Calu3 (cell line): Measurements from ENCODE around the gene DCAF12. TPM values are rescaled to one million over a fixed set of nuclear protein-coding genes. Genes with fewer than 3 reads are reported as not detected.

Experiments used
- BruUV-seq: library from RNA; stranded (reverse); fragments of 400-500 nt; replicated peaks from 2 replicates; lab custom pipeline; 2021; lab: Mats Ljungman, UMichigan
- CTCF ChIA-PET: fragments of 300-600 bp; sonication (Branson Sonifier 250); formaldehyde crosslinking; loops from one replicate; lab custom pipeline; 2022; ENCODE audit warnings: antibody characterized with exemption; lab: Charles Lee
- DNase-seq: peaks from one replicate; pipeline ENCODE4 v3.0.0; 2022
- H3K27ac Mint-ChIP-seq: one replicate; pipeline ENCODE4 v1.8.0; 2022; ENCODE audit warnings: mixed read lengths; ENCODE audit not compliant: unreplicated experiment
- H3K27me3 Mint-ChIP-seq: one replicate; pipeline ENCODE4 v1.8.0; 2022; ENCODE audit warnings: mixed read lengths; ENCODE audit not compliant: unreplicated experiment
- H3K36me3 Mint-ChIP-seq: one replicate; pipeline ENCODE4 v1.8.0; 2022; ENCODE audit warnings: mild to moderate bottlenecking, moderate library complexity, mixed read lengths; ENCODE audit not compliant: insufficient read depth, unreplicated experiment
- H3K4me1 Mint-ChIP-seq: one replicate; pipeline ENCODE4 v1.8.0; 2022; ENCODE audit warnings: mild to moderate bottlenecking, low read depth, mixed read lengths; ENCODE audit not compliant: unreplicated experiment
- H3K4me3 Mint-ChIP-seq: one replicate; pipeline ENCODE4 v1.8.0; 2022; ENCODE audit warnings: mild to moderate bottlenecking, low read depth, moderate library complexity, mixed read lengths; ENCODE audit not compliant: unreplicated experiment
- H3K9me3 Mint-ChIP-seq: one replicate; pipeline ENCODE4 v1.8.0; 2022; ENCODE audit warnings: low read depth, mixed read lengths; ENCODE audit not compliant: unreplicated experiment
- CTCF ChIP-seq: fragments of 200-600 bp; IDR thresholded peaks from one replicate; pipeline ENCODE4 v1.8.0; 2022; ENCODE audit warnings: antibody characterized with exemption; ENCODE audit not compliant: unreplicated experiment
- intact Hi-C: fragments of 100-400 bp; cut with micrococcal nuclease; formaldehyde crosslinking; loops from one replicate; pipeline ENCODE4 v1.10.0; 2022; ENCODE audit not compliant: unreplicated experiment
- total RNA-seq: library from RNA; stranded (reverse); gene quantifications from 2 replicates; pipeline ENCODE4 v1.2.3, GENCODE V29; 2022

Gene DCAF12
- total RNA-seq, 1 experiment from 2014 or later = 20.8 TPM

GRCh38 chr9:34102796-34103195, 23.7 kb downstream of the DCAF12 start:
- DNase-seq = no peak
- BruUV-seq = no TSS peak
- H3K27ac Mint-ChIP-seq = no peak overlapping the region
- no peak for TF ChIP-seq CTCF
- H3K4me1 Mint-ChIP-seq = no peaks in the 10 kb centered on the region
- H3K4me3 Mint-ChIP-seq = no peak overlapping the region
- H3K9me3 Mint-ChIP-seq = no peaks in the 10 kb centered on the region
- peaks cover 13% of the 10 kb centered on the region for H3K36me3 Mint-ChIP-seq
- intact Hi-C loops = no loop called here
- CTCF ChIA-PET = interaction anchor here (0.5 kb wide), 1 partner anchor 325 kb away, joined by 3 read pairs; no protein-coding TSS in a partner anchor
- no peaks in the 10 kb centered on the region for H3K27me3 Mint-ChIP-seq

DNA sequence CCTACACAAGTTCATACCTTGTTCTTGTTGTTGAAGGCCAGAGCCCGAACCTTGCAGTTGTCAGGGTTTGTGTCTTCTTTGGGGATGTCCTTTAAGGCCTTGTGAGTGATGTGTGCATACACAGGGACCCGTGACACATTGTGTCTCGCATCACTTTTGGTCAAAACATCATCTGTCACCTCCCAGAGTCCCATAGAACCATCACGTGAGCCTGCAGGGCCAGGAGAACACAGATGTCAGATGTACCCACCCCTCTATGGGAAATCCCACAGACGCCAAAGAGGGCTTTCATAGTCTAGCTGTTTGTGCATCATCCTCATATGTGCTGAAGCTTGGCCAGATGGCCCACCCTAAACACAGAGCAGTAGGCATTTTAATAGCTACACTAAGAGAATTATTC, 28.2 kb downstream of the DCAF12 start:
- intact Hi-C loops = no loop called here
- Mint-ChIP-seq H3K27me3 (no peaks in the 10 kb centered on the region), H3K4me3 (no peak overlapping the region), H3K36me3 (peaks cover 18% of the 10 kb centered on the region), H3K27ac (no peak overlapping the region), H3K9me3 (no peaks in the 10 kb centered on the region), H3K4me1 (no peaks in the 10 kb centered on the region)
- CTCF ChIA-PET = no interaction called here
- no peak for DNase-seq
- TF ChIP-seq CTCF = no peak
- no TSS peak for BruUV-seq

- H3K4me1 Mint-ChIP-seq = no peaks in the 10 kb centered on the region
- H3K27me3 Mint-ChIP-seq = no peaks in the 10 kb centered on the region
- no peak overlapping the region for H3K27ac Mint-ChIP-seq
- no peak overlapping the region for H3K4me3 Mint-ChIP-seq
- CTCF ChIA-PET = no interaction called here
- peaks cover 23% of the 10 kb centered on the region for H3K36me3 Mint-ChIP-seq
- intact Hi-C loops = no loop called here
- no peaks in the 10 kb centered on the region for H3K9me3 Mint-ChIP-seq
- BruUV-seq = no TSS peak
- TF ChIP-seq CTCF = no peak
- DNase-seq = no peak
Measured at GRCh38 chr9:34097865-34098264, 28.6 kb downstream of the DCAF12 start.

DNA sequence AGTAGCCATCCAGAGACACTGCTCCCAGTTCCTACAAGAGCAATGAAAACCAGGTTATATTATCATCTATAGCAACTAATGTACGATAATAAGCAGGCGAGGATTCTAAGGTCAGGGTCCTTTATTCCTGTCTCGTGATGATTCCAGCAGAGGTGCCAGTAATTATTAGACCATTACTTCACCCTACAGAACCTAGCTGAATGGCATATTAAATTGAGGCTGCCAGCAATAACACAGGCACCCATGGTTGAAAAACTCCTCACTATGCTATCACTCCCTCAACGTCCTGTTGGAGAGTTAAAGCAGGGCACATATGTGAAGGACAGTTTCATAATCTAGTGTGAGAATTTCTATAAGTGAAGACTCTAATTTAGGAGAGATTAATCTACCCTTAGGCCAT, 29.7 kb downstream of the DCAF12 start:
- no peak for DNase-seq
- H3K9me3 Mint-ChIP-seq = no peaks in the 10 kb centered on the region
- TF ChIP-seq CTCF = no peak
- no peak overlapping the region for H3K27ac Mint-ChIP-seq
- no peak overlapping the region for H3K4me3 Mint-ChIP-seq
- H3K27me3 Mint-ChIP-seq = no peaks in the 10 kb centered on the region
- H3K36me3 Mint-ChIP-seq = peaks cover 15% of the 10 kb centered on the region
- CTCF ChIA-PET = no interaction called here
- intact Hi-C loops = no loop called here
- no peaks in the 10 kb centered on the region for H3K4me1 Mint-ChIP-seq
- BruUV-seq = no TSS peak
